ENCODE results near the gene CDH23. TPM values are rescaled to one million over a fixed set of nuclear protein-coding genes. Genes with fewer than 3 reads are reported as not detected.

Gene CDH23
- polyA plus RNA-seq, 1 experiment, result 0.01 TPM

DNA sequence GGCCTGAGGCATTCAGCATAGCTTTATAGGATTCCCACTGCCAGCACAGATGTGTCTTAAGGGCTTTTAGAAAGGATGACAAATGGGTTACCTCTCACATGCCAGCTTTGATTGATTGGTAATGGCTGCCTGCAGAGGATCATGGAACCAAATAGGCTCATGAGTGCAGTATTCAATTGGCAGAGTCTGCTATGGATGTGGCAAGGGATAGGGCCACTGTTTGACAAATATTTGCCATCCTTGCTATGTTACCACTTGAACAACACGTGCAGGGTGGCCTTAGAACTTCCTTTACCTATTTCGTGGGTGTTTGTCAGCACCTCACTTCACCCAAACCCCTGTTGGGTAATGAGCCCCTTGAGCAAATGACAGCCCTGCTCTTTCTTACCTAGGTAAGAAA, 183.7 kb downstream of the CDH23 start:
- Histone ChIP-seq H3K27ac (ENCODE audit: low read depth, low read length) (no peak overlapping the region), H3K9me3 (ENCODE audit: control insufficient read depth, insufficient read depth, low read length) (no peaks in the 10 kb centered on the region; the same call in 1 of the 2 replicates), H3K27me3 (ENCODE audit: control insufficient read depth, insufficient read depth, low read length) (peaks cover 4% of the 10 kb centered on the region), H3K4me3 (ENCODE audit: low read depth, low read length) (no peak overlapping the region)
- no peak for DNase-seq (ENCODE audit: low read depth, low spot score)
- ChIA-PET CTCF (no interaction called here), POLR2A (no interaction called here)
- TF ChIP-seq, protein P1, sequence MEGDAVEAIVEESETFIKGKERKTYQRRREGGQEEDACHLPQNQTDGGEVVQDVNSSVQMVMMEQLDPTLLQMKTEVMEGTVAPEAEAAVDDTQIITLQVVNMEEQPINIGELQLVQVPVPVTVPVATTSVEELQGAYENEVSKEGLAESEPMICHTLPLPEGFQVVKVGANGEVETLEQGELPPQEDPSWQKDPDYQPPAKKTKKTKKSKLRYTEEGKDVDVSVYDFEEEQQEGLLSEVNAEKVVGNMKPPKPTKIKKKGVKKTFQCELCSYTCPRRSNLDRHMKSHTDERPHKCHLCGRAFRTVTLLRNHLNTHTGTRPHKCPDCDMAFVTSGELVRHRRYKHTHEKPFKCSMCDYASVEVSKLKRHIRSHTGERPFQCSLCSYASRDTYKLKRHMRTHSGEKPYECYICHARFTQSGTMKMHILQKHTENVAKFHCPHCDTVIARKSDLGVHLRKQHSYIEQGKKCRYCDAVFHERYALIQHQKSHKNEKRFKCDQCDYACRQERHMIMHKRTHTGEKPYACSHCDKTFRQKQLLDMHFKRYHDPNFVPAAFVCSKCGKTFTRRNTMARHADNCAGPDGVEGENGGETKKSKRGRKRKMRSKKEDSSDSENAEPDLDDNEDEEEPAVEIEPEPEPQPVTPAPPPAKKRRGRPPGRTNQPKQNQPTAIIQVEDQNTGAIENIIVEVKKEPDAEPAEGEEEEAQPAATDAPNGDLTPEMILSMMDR (IDR thresholded peaks at IDR 0.05; ENCODE audit: low read depth, low read length), result no peak

DNA sequence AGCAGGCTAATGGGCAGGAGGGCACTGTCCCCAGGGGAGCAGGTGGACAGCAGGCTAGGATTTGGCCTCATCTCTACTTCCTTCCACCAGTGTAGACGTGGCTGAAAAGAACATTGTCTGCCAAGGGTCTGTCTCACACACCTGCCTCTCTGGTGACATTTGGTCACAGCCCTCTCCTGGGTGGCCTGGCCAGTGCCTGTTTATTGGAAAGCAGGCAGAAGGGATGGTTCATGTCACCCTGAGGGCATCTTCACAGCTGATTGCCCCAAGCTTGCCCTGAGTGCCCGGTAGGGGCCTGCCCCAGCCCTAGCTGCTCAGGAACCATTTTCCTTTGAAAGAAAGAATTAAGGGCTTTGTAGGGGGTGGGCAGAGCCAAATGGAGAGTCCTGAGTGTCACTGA, 184.2 kb downstream of the CDH23 start:
- Histone ChIP-seq H3K27ac (ENCODE audit: low read depth, low read length) (no peak overlapping the region), H3K4me3 (ENCODE audit: low read depth, low read length) (no peak overlapping the region), H3K9me3 (ENCODE audit: control insufficient read depth, insufficient read depth, low read length) (no peaks in the 10 kb centered on the region), H3K27me3 (ENCODE audit: control insufficient read depth, insufficient read depth, low read length) (peaks cover 3% of the 10 kb centered on the region)
- POLR2A ChIA-PET, result no interaction called here
- TF ChIP-seq, protein P1 (IDR thresholded peaks at IDR 0.05; ENCODE audit: low read depth, low read length), result no peak
- no peak for DNase-seq (ENCODE audit: low read depth, low spot score)
- CTCF ChIA-PET, result no interaction called here

DNA sequence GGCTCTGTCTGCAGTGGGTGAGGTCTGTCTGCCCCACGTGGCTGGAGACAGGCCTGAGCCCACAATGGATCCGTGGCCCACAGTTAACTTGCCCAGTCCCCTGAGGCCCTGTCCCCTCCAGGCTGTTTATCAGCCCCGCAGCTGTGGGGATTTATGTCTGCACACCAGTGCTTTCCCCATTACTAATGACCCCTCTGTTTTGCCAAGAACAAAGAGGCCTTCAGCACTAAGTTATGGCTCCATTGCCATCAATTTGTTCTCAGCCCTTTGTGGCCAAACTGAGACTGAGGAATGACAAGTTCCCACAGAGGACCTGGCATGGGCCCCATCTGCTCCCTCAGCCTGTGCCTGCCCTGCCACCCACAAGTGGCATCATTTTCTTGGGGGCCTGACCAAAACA, 184.7 kb downstream of the CDH23 start:
- POLR2A ChIA-PET, result no interaction called here
- TF ChIP-seq, protein P1 (IDR thresholded peaks at IDR 0.05; ENCODE audit: low read depth, low read length), result no peak
- CTCF ChIA-PET, result no interaction called here
- Histone ChIP-seq H3K9me3 (ENCODE audit: control insufficient read depth, insufficient read depth, low read length) (no peaks in the 10 kb centered on the region), H3K27ac (ENCODE audit: low read depth, low read length) (no peak overlapping the region), H3K27me3 (ENCODE audit: control insufficient read depth, insufficient read depth, low read length) (peaks cover 3% of the 10 kb centered on the region), H3K4me3 (ENCODE audit: low read depth, low read length) (no peak overlapping the region)
- DNase-seq (ENCODE audit: low read depth, low spot score), result no peak

DNA sequence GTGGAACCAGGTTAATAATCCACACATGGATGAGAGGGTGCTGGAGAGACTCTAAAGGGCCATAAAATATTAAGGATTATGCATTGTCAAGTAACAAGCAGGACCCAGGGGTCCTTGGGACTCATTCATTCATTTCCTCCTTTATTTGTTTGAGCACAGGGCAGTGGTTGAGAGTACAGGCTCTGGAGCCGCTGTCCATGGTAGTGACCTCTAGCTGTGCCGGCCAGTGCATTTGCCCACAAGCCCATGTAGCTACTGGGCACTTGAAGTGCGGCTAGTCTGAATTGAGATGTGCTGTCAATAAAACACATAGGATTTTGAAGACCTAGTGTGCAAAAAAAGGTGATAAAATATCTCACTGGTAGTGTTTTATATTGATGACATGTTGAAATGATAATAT, 185.3 kb downstream of the CDH23 start:
- no peak overlapping the region for H3K4me3 ChIP-seq (ENCODE audit: low read depth, low read length)
- H3K9me3 ChIP-seq (ENCODE audit: control insufficient read depth, insufficient read depth, low read length), result no peaks in the 10 kb centered on the region
- CTCF ChIA-PET, result interaction anchor here (0.7 kb wide), 1 partner anchor 12 kb away, joined by 3 read pairs; no protein-coding TSS in a partner anchor
- peaks cover 3% of the 10 kb centered on the region for H3K27me3 ChIP-seq (ENCODE audit: control insufficient read depth, insufficient read depth, low read length)
- POLR2A ChIA-PET, result no interaction called here
- no peak overlapping the region for H3K27ac ChIP-seq (ENCODE audit: low read depth, low read length)
- no peak for DNase-seq (ENCODE audit: low read depth, low spot score)
- TF ChIP-seq, protein P1 (IDR thresholded peaks at IDR 0.05; ENCODE audit: low read depth, low read length), result no peak

DNA sequence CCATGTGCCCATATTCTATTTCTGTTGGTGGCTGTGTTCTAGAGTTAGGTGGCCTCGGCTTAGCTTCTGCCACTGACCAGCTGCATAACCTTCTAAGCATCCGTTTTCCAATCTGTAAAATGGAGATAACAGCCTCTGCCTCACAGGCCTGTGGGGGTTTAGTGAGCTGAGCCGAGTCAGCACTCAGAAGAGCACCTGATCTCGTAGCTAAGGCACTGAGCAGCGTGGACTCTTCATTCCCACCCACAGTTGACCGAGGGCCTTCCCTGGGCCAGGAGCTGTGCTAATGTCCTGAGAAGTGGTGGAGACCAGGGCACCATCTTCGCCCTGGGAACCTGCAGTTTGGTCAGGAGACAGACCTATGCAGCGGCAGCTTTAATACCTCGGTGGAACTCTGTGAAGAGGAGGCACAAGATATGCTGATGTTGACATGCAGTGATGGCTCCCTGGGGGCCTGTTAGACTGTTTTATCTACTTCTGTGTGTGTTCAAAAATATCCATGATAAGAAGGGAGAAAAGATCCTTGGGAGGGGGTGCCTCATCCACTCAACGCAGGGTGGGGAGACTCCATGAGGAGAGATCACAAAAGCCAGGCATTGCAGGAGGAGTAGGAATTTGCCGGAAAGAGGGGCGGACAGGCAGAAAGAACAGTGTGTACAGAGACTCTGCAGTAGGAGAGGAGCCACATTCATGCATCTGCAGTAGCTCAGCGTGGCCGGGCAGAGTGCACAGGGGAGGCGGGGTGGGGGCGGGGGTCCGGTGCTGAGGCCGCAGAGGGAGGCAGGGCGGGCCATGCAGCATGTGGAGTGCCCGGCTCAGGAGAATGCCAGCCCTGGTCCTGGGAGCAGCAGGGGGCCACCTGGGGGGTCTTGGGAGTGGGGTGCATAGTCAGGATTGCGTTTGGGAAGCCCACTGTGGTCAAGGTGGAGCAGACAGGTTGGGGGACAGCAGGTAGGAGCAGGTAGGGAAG, 186.1 kb downstream of the CDH23 start:
- no peak overlapping the region for H3K27ac ChIP-seq (ENCODE audit: low read depth, low read length)
- no peaks in the 10 kb centered on the region for H3K9me3 ChIP-seq (ENCODE audit: control insufficient read depth, insufficient read depth, low read length)
- CTCF ChIA-PET, result interaction anchor here (0.7 kb wide), 1 partner anchor 12 kb away, joined by 3 read pairs; no protein-coding TSS in a partner anchor
- H3K27me3 ChIP-seq (ENCODE audit: control insufficient read depth, insufficient read depth, low read length), result peaks cover 2% of the 10 kb centered on the region
- no peak overlapping the region for H3K4me3 ChIP-seq (ENCODE audit: low read depth, low read length)
- DNase-seq (ENCODE audit: low read depth, low spot score), result no peak
- POLR2A ChIA-PET, result no interaction called here
- TF ChIP-seq, protein P1 (IDR thresholded peaks at IDR 0.05; ENCODE audit: low read depth, low read length), result no peak
